ENCODE results near the gene TMC7. TPM values are rescaled to one million over a fixed set of nuclear protein-coding genes. Genes with fewer than 3 reads are reported as not detected.

The TMC7 gene
- total RNA-seq, 2 donors from 2014 or later, result 0.85 to 1.2 TPM

DNA sequence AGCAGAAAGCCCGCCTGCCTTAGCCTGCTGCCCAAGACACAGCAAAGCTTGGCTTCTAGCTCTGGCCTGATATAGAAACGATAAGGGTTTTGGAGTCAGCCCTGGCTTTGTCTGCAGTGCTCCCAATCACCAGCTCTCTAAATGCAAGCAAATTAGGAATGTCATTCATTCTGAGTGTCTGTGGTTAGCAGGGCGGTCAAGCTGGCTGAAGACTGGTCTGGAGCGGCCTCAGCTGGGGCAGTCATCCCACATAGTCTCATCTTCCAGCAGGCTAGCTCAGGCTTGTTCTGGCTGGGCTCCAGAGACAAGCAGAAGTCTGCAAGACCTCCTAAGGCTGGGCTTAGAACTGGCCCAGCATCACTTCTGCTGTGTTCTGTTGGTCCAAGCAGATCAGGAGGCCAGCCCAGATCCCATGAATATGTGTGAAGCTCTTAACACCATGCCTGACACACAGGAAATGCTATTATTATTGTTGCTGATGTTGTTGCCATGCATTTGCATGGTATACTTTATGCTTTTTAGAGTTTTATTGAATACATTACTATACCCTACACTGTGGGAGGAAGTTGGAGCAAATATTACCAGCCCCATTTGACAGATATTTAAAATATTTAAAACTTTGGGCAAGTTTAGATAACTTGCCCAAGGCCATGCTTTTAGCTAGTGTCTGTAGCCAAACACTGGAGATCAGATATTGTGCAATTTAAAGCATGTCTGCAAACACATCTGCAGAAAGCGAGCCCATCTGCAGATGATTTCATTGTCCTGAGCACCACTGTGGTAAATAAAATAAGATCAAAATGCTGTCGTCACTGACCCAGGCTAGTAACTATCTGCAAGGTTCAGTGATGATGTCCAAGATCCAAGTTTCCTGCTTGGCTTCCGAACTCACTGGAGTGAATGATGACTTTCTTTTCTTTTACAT, 24.8 kb downstream of the TMC7 start:
- ATAC-seq, result no peak
- DNase-seq, result no peak
- intact Hi-C loops (cut with DNase I), result no loop called here

DNA sequence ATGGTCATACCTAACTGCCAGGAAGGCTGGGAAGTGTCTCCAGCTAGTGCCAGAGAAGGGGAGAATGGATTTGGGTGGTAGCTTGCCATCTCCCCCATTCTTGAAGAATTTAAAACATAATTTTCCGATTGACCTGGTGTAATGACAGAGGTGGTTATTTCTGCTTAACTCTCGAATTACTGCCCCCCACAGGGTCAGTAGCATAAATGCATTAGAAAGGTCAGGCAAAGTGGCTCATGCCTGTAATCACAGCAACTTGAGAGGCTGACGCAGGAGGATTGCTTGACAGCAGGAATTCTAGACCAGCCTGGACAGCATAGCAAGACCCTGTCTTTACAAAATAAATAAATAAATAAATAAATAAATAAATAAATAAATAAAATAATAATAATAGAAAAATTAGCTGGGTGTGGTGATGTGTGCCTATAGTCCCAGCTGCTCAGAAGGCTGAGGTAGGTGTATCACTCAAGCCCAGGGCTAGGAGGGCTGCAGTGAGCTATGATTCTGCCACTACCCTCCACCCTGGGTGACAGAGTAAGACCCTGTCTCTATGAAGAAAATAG, 27.5 kb downstream of the TMC7 start:
- DNase-seq (no peak), ATAC-seq (no peak)
- intact Hi-C loops (cut with DNase I), result no loop called here

DNA sequence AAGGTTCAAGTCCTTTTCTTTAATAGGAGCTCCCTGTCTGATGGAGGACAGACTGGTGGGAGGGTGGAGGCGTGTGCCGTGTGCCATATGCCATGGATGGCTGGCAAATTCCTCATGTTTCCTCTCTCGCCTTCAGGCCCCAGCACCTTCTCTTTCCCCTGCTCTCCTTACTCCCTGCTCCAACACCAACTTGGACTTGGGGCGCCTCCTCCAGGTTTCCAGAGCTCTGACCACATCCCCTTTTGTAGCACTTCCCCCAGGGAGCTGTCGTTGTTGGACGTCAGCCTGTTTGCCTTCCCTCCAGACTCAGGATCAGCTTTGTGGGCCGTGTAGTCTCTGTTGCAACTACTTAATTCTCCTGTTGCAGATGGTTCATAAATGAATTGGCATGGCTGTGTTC, 30.7 kb downstream of the TMC7 start:
- ATAC-seq, result no peak
- no peak for DNase-seq
- intact Hi-C loops (cut with DNase I), result no loop called here

DNA sequence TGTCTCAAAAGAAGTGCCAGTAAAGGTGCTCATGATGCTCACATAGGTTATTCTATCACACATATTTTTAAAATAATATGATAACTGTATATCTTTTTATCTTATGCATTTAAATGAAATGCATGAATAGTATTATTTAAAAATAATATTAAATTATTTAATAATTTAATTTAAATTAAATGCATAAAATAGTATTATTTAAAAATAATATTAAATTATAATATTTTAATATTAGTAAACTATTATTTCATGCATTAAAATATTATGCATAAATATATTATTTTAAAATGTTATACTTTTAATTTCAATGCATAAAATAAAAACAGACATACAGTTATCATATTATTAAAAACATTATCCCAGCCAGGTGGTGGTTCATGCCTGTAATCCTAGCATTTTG, 33.4 kb downstream of the TMC7 start:
- ATAC-seq (no peak), DNase-seq (no peak)
- intact Hi-C loops (cut with DNase I), result no loop called here

DNA sequence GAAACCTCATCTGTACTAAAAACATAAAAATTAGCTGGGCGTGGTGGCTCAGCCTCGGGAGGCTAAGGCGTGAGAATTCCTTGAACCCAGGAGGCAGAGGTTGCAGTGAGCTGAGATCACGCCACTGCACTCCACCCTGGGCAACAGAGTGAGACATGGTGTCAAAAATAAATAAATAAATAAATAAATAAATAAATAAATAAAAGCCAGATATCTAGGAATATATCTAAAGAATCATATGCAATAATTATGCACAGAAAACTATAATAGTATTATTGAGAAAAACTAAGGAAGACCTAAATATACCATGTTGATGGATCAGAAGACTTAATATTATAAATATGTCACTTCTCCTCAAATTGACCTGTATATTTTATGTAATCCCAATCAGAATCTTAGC, 37.0 kb downstream of the TMC7 start:
- intact Hi-C loops (cut with DNase I), result no loop called here
- ATAC-seq (no peak), DNase-seq (no peak)

DNA sequence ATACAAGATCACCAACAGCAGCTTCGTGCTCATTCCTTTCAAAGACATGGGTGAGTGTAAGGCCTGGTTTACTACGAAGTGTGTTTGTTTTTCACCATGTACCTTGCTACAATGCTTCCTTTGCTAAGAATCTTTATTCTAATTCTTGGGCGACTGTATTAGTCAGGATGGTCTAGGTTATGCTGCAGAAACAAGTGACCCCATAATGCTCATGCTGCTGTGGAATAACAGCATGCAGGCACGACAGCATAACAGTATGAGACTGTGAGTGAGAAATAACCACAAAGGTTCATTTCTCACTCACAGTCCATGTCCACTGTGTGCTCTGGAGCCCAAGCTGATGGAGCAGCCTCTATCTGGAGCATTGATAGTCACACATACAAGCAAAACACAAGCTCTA, 38.0 kb downstream of the TMC7 start:
- DNase-seq (no peak), ATAC-seq (no peak)
- intact Hi-C loops (cut with DNase I), result no loop called here

DNA sequence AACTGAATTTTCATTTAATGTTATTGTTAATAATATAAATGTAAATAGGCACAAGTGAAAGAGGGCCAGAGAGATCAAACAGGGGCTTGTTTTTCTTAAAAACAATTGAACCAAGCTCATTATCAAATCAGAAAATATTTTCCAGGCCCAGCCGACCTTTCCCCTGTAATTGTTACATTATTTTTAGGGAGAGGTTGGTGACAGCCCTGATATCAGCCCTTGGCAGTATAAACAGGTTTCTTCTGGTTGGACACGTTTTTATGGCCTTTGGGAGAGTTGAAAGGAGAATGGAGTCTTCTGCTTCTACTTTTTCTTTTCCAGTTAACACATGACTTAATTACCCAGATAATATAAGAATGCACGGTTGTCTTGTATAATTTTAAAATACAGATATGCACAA, 43.7 kb downstream of the TMC7 start:
- DNase-seq (no peak), ATAC-seq (no peak)
- intact Hi-C loops (cut with DNase I), result no loop called here

DNA sequence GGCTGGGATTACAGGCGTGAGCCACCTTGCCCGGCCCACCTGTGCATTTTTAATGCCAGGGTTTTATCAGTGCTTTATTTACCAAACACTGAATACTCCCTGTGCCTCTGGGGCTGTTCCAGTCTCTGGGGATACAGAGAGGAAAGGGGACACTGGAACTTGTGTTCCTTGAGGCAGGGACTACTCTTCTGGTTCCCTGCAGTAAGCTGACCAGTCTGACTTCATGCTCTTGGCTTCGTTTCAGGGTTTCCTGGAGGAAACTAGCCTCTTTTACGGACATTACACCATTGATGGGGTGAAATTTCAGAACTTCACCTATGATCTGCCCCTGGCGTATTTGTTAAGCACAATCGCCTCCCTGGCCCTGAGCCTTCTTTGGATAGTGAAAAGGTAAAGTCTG, 46.2 kb downstream of the TMC7 start:
- no peak for DNase-seq
- ATAC-seq, result no peak
- intact Hi-C loops (cut with DNase I), result no loop called here

DNA sequence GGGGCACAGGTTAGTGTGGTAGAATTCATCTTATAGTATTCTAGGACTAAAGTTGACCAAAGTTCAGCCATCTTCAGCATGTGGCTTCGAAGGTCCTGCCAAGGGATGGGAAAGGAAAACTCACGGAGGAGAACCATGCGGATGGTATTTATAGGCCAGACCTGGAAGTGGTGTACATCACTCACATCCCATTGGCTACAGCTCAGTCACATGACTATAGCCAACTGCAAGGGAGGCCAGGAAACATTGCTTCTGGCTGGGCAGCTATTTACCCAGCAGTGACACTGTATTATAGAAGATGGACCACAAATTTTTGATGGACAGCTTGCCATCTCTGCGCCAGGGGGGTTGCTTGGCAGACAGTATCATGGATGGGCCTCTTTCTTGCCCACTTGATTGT, 48.0 kb downstream of the TMC7 start:
- intact Hi-C loops (cut with DNase I), result no loop called here
- DNase-seq (no peak), ATAC-seq (no peak)

DNA sequence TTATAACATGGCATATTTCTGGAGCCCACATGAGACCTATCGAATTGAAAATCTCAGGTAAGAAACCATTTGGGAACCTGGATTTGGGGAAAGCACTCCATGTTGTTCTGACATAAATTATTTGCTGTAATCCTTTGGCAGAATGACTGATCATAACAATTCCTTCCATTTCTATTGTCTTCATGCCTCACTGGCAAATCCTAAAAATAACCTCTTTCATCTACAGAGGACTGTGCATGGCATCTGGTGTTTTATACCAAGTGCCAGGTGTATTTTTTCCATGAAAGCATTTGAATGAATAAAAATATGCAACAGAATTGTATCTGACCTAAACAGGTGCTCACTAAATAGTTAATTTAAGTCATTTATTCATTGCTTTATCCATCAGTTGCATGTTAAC, 50.0 kb downstream of the TMC7 start:
- intact Hi-C loops (cut with DNase I), result no loop called here
- ATAC-seq (no peak), DNase-seq (no peak)

DNA sequence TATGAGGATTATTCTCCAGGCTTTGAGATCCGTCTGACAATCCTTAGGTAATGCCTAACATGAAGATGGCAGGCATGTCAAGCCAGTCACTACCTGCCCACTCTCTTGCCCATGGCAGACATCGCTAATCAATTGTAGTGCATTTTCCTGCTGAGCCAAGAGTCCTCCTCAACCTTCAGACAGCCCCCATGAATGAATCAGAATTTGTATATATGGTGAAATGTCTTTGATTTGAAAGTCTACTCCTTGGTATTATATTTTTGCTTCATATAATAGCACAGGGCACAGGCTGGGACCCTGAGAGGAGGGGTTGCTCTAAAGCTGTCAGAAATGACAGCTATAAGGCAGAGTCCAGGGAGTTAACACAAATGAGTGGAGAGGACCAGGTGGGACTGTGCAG, 56.7 kb downstream of the TMC7 start:
- no peak for DNase-seq

DNA sequence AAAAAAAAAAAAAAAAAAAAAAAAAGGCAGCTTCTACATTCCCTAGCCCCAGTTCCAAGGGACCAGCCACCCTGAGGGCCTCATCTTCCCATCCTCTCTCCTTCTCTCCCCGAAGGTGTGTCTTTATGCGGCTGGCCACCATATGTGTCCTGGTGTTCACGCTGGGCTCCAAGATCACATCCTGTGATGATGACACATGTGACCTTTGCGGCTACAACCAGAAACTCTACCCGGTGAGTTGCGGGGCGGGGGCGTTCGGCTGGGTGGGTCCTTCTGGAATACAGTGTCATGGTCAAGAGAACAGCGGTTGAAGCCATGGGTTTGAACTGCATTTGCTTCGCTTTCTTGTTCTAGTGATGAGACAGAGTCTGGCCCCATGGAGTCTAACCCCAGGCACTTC, 61.0 kb downstream of the TMC7 start:
- intact Hi-C loops (cut with DNase I), result no loop called here
- DNase-seq, result no peak
- ATAC-seq, result no peak

More for the DNA sequence above, 56.7 kb downstream of the TMC7 start:
- intact Hi-C loops (cut with DNase I), result no loop called here
- no peak for ATAC-seq

DNA sequence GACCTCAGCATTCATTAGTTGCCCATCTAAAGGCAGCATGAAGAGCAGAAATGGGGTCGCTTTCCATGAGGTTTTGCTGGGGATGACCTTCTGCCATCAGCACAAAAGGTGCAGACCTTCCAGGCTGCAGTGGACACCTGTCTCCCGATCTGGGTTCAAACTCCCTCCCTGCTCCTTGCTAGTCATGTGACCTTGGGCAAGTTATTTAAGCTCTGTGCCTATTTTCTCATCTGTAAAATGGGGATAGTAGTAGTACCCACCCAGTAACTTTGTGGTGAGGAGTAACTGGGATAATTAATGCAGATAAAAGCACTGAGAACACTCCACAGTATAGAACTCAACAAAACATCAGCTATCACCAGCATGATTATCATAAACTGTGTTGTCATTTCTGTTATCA, 62.3 kb downstream of the TMC7 start:
- no peak for DNase-seq
- intact Hi-C loops (cut with DNase I), result no loop called here
- ATAC-seq, result no peak

DNA sequence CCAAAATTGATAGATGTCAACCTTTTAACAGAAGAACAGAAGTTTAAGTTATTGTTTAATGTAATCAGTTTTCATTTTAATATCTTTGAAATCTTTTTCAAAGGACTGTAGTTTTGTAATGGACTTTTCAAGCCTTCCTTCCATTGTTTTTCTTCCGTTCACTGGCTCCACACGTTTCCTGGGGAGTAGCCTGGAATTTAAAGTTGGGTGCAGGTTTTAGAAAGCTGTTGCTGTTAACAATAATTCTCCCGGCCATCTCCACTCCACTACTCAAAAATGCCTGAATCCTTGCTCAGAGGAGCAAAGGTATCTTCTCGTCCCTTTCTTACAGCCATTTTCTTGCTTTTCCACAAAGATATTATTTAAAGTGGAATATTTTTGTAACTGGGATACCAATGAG, 79.0 kb downstream of the TMC7 start:
- intact Hi-C loops (cut with DNase I), result no loop called here
- DNase-seq, result no peak
- no peak for ATAC-seq

DNA sequence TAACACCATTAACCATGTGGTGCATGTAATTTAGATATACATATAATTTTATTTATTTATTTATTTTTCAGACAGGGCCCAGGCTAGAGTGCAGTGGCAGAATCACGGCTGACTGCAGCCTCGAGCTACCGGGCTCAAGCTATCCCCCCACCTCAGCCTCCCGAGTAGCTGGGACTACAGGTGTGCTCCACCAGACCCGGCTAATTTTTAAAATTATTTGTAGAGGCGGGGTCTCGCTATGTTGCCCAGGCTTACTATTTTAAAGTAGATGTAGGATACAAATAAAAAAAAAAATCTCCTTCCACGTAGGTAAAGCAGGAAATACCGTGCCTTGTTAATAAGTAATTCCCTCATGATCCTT, 83.2 kb downstream of the TMC7 start:
- no peak for DNase-seq
- intact Hi-C loops (cut with DNase I), result no loop called here
- ATAC-seq, result no peak

DNA sequence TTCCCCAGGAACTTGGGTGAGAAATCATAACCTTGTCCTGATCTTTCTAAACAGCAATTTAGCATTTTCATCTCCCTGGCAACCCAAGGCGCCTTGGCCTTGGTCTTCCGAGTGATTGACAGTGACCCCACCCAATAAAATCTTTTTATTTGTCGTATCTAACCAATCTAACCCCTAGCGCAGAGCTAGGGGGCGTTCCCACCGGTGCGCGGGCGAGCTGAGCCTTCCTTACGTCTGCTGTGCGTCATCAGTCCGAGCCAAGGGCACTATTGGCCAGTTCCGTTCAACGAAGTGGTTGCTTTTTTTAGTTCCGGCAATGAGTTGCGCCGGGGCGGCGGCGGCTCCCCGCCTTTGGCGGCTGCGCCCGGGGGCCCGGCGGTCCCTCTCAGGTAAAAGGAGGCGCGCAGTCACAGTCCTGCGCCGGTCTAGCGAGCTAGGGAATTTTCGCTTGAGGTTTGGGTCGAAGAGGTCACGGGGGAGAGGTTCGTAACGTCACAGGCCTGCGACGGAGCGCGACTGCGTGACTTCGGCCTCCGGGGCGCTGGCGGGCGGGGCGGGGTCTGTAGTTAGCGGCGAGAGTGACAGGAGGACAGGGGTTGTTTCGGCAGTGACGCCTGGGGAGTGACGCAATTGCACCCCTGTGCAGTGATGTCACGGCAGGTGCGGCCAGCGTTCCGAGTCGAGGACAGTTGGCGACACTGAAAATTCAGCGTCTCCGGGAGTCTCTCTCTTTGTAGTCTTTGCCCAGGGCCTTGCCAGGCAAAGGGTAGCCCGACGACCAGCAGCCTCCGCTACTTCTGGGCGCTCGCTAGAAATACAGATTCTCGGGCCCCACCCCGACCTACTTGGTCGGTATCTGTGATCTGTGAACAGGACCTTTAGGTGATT, 83.9 kb downstream of the TMC7 start, which contains the start of gene COQ7:
Gene COQ7, plus strand, starts transcription at position 266 of the 888 bp plus-strand sequence. Its CDS starts 51 bp downstream, at position 317.
- intact Hi-C loops (cut with DNase I), result no loop called here
- DNase-seq (peak; percentile 99), ATAC-seq (peak; percentile 99)

DNA sequence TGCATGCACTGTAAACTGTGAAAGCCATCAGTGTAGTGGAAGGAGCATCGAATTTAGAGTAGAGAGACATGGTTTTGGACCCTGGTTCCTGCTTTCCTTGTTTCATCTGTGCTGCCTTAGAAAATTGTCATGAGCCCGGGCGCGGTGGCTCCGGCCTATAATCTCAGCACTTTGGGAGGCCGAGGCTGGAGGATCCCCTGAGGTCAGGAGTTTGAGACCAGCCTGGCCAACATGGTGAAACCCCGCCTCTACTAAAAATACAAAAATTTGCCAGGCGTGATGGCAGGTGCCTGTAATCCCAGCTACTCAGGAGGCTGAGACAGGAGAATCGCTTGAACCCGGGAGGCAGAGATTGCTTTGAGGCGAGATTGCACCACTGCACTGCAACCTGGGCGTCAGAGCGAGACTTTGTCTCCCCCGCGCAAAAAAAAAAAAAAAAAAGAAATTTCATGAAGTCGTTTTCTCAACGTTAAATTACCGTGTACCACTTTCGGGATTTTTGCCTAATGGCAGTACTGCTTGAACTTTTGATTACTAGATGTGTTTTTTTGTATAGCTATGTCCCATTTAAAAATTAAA, 84.6 kb downstream of the TMC7 start:
- ATAC-seq (no peak), DNase-seq (no peak)
- intact Hi-C loops (cut with DNase I), result no loop called here

DNA sequence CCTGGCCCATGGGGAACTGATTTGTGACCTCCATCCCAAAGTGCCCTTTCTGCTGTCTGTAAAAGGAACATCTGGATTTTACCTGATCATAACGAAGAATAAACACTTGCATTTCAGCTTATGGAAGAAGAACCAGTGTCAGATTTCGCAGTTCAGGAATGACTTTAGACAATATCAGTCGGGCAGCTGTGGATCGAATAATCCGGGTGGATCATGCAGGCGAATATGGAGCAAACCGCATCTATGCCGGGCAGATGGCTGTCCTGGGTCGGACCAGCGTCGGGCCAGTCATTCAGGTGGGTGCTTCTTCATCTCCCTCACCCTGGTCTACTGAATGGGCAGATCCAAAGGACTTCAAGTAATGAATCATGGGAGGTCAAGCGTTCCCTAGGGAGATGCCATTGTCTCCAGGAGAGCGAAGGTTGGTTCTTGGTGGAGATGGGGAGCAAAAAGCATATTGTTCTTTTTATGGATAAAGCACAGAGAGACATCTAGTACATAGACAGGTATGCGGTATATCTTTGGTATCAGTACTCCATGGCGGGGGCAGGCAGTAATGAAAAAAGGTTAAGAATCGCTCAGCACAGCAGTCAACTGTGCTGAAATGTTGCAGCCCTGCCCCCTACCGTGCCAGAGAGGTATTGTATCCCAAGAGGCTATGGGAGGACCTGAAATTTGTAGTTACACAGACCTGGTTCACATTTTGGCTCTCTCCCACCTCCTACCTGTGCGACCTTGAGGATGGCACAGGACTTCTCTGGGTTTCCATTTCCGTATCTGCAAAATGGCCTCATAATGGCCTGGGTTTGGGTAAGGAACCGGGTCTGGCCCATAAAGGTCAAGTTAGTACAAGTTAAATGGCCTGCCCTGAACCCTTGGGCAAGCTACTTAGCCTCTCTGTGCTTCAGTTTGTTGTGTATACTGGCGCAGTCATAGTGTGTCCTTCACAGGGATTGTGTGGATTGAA, 88.4 kb downstream of the TMC7 start:
- intact Hi-C loops (cut with DNase I), result loop anchor here in 1 of 2 donors (1.0 kb wide), 1 partner anchor 89 kb away; the partner anchor contains the start of gene TMC7
- ATAC-seq, result no peak
- peak; percentile 45 for DNase-seq

Data from left cardiac atrium (tissue), 4 donors.